Medulla oblongata (tissue), 1 donor: ENCODE data around the gene CNMD.
"Not testable (repeated sequence)": the region's sequence is repeated elsewhere in the genome, so short reads cannot be mapped to it uniquely, and the experiment has no call there.

Experiments used
- DNase-seq: peaks from one replicate; pipeline ENCODE4 v3.0.0-alpha.2; 2015; ENCODE audit errors: extremely low spot score

CNMD gene

DNA sequence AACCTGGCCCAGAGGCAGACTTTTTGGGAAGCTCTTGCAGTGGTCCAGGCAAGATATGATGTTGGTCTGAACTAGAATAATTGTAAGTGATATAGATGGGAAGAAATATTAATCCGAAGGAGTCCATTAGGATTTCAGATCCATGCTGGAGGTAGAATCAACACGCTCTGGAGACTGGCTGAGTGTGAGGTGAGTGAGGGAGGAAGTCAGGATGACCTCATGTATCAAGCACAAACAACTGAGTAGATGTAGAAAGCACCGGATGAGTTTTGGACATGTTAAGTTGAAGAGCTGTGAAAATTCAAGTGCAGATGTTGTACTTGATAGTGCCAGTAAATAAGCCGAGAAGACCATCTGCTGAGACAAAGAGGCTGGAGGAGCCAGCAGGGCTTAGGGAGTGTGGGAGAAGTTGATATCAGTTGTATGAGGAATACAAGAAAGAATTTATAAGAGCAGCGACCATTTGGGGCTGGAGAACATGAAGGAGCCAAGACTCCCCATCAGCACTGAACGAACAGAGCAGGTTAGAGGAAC is 5.3 kb upstream of the CNMD start:
- DNase-seq, result no peak

DNA sequence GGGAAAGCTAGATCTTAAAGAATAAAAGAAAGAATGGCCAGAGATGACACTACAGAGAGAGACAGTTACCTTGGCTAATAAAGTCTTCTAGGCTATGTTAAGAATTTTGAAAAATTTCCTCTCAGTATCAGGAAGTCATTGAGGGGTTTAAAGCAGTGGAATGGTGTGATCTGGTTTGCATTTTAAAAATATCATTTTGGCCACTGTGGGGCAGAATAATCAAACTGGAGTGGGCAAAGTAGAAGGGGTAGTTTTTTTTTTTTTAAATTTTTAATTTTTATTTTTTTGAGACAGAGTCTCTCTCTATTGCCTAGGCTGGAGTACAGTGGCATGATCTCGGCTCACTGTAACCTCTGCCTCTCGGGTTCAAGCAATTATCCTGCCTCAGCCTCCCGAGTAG is 4.4 kb upstream of the CNMD start:
- DNase-seq, result no peak

GRCh38 chr13:52743569-52743968 is 3.9 kb upstream of the CNMD start:
- DNase-seq, result no peak

- peak; percentile 63 for DNase-seq
These were observed 727 bp downstream of the CNMD start for GRCh38 chr13:52738719-52739467.

GRCh38 chr13:52737965-52738364 is 1.7 kb downstream of the CNMD start:
- DNase-seq, result peak; percentile 44

DNA sequence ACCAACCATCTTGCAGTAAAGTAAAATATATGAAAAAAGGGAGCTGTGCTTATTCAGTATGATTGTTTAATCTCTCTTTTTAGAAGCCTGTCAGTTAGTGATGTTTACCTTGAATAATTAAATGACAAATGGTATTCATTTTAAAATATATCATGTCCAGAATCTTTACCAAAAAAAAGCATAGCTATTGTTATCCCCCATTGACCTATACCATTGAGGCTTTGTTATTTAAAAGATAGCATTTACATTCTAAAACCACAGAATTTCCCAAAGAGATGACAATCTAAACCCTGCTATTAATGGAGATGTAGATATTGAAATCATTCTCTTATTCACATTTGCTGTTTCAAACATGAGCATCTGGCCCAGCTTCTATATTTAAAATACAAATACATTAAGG is 2.2 kb downstream of the CNMD start:
- DNase-seq, result no peak

GRCh38 chr13:52736891-52737290 is 2.7 kb downstream of the CNMD start:
- DNase-seq, result no peak

- no peak for DNase-seq
These were observed 5.5 kb downstream of the CNMD start for GRCh38 chr13:52734075-52734623.

DNA sequence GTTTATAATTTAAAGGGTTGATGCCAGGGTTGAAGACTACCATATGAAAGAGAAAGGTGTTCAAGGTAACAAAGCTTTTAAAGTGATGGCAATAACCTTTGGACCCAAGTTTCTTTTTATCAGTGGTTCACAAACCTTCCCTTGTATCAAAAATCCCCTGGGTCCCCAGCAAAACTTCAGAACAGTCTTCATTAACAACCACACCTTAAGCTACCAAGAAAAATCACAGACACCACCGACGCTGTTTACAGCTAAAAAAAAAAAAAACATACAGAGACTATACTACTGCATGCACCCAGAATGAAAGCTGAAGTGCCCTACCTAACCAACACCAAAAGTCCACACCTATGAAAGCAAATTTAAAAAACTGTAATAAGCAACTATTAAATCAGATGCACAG is 13.4 kb downstream of the CNMD start:
- no peak for DNase-seq

DNA sequence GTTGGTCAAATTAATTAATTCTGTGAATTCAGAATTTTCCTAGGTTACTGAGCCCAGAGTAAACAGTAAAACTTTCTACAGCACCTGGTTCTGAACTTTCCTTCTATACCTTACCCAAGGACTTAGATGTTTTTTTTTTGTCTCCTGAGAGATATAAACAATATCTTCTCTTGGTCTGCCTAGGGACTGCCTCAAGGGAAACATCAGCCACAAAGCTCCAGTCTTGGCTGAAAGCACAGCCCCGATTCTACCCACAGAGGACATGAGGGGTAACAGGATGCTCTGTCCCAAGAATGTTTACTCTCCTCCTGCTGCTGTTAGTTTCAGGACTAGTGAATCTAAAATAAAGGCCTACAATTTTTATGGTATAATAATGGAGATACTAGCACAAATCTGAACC is 14.3 kb downstream of the CNMD start:
- no peak for DNase-seq

DNA sequence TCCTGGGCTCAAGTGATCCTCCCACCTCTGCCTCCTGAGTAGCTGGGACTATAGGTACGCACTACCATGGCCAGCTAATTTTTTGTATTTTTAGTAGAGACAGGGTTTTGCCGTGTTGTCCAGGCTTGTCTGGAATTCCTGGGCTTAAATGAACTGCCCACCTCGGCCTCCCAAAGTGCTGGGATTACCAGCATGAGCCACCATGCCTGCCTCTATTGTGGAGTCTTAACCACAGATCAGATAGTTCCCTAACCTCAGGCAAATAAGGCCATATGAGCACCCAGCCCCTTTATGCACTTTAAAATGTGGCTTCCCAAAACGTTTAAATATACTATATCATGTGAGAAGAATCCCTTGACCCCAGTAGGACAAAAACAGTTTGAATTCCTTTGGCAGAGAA is 16.4 kb downstream of the CNMD start:
- DNase-seq, result no peak

DNA sequence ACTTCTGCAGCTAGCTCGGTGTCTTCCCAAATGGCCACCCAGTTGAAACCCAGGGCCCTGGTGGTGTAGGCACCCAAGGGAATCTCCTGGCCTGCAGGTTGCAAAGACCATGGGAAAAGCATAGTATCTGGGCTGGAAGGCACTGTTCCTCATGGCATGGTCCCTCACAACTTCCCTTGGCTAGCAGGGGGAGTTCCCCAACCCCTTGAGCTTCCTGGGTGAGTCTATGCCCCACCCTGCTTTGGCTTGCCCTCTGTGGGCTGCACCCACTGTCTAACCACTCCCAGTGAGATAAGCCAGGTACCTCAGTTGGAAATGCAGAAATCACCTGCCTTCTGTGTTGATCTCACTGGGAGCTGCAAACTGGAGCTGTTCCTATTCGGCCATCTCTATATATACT is 18.3 kb downstream of the CNMD start:
- DNase-seq, result not testable (repeated sequence)

GRCh38 chr13:52720904-52721303 is 18.7 kb downstream of the CNMD start:
- DNase-seq, result not testable (repeated sequence)

- DNase-seq, result peak; percentile 73
These were observed 25.7 kb downstream of the CNMD start for GRCh38 chr13:52713894-52714293.

DNA sequence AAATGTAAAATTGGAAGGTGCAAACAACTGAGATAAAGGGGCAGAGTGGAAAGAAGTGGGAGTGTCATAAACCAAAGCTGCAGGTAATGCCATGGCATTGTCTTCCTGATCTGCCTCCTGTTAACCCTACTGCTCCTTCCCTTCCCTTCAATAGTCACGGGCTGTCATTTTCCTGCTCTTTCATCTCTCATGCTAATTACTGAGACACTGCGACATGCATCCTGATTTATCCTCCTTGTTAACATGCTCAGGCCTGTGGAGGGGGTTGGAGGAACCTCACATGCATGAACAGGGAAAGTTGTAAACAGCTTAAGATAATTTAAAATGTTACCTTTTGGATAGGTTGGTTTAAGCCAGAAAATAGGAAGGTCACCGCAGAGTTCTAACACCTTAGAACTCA is 27.2 kb downstream of the CNMD start:
- no peak for DNase-seq

DNA sequence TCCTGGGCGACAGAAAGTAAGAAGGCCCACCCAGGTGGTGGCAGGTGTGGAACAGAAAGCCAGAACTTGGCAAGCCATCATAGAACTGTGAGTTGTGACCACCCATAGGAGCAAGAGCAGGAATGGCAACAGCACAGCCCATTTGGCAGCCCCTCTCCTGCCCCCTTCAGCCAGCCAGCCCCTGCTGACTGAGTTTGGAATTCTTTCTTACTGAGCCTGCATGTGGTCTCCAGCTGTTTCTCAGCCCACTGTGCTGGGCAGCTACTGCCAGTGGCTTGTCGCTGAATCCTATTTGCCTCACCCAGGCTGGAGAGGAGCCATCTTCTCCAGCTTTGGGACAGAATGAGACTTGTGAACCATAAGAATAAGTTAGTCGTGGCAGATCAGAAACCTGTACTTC is 28.3 kb downstream of the CNMD start:
- DNase-seq, result no peak

DNA sequence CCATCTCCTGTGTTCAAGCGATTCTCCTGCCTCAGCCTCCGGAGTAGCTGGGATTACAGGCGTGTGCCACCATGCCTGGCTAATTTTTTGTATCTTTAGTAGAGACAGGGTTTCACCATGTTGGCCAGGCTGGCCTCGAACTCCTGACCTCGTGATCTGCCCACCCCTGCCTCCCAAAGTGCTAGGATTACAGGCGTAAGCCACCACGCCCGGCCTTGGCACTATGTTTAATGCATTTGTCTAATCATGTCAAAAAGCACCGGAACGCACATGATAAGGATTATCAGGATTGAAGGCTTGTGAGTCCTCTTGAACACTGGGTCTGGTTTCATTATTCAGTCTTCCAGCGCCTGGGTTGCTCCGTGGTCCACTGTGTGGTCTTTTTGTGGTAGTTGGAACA is 31.4 kb downstream of the CNMD start:
- not testable (repeated sequence) for DNase-seq

DNA sequence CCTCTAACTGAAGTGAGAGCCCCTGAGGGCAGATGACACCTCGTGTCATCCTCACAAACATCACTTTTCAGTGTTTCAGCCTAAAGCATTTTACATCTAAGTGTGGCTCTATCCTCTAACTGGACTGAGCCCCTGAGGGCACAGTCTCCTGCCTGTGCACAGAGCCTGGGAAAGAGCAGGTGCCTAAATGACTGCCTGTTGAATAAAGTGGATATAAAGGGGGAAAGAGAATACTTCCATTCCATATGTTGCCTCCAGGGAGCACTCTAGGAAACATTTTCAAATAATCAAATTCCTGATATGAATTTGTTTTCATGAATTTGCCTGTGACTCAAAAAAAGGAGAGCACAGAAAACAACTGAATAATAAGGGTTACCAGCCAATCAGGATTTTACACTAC is 32.2 kb downstream of the CNMD start:
- DNase-seq, result no peak

GRCh38 chr13:52706081-52706480 is 33.5 kb downstream of the CNMD start:
- no peak for DNase-seq

GRCh38 chr13:52703482-52703881 is 36.1 kb downstream of the CNMD start:
- no peak for DNase-seq

- no peak for DNase-seq
These were observed 37.7 kb downstream of the CNMD start for GRCh38 chr13:52701728-52702465.

DNA sequence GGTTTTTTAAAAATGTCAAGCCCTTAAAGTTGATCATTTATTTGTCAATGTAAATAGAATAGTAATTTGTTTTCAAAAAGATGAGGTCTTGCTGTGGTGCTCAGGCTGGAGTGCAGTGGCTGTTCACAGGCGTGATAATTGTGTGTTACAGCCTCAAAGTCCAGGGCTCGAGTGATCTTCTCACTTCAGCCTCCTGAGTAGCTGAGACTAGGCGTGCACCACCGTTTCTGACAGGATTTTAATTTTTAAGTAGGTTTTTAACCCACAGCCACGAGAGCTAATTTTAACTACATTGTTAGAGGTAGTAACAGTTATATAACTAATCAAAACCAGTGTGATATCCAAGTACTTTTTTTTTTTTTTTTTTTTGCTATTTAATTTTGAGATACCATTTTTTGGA is 43.1 kb downstream of the CNMD start:
- no peak for DNase-seq

GRCh38 chr13:52695856-52696255 is 43.8 kb downstream of the CNMD start:
- no peak for DNase-seq
